Colonic mucosa (tissue), 4 donors: Measurements from ENCODE around the gene ELFN2. TPM values are rescaled to one million over a fixed set of nuclear protein-coding genes. Genes with fewer than 3 reads are reported as not detected.

ENCODE experiments used
- DNase-seq: peaks from one replicate; pipeline ENCODE4 v3.0.0-alpha.2; 2020
- H3K27ac ChIP-seq: fragments of 200-600 bp; one replicate; pipeline ENCODE4 v1.8.0; 2021
- H3K27me3 ChIP-seq: fragments of 200-600 bp; one replicate; pipeline ENCODE4 v1.8.0; 2021
- H3K36me3 ChIP-seq: fragments of 200-600 bp; one replicate; pipeline ENCODE4 v1.8.0; 2021
- H3K4me1 ChIP-seq: fragments of 200-600 bp; one replicate; pipeline ENCODE4 v1.8.0; 2021; ENCODE audit warnings: mild to moderate bottlenecking
- H3K4me3 ChIP-seq: fragments of 200-600 bp; one replicate; pipeline ENCODE4 v1.8.0; 2021
- H3K9ac ChIP-seq, 2 donors: one replicate each; pipeline ENCODE4 v1.7.0; 2013; ENCODE audit warnings: control low read depth in 2 of 2, low read depth in 2 of 2, low read length in 2 of 2
- H3K9me3 ChIP-seq: fragments of 200-600 bp; one replicate; pipeline ENCODE4 v1.8.0; 2021
- intact Hi-C: fragments of 100-400 bp; cut with DNase I; formaldehyde crosslinking; loops from one replicate; pipeline ENCODE4 v1.14.1; 2022
- total RNA-seq, 2 donors: library from RNA; stranded (reverse); fragmentation: NEBNext Ultra II Directional in 1 of 2; extraction: Animal tissue kit (Norgen Biotek cat#: 25700) in 1 of 2; gene quantifications; one replicate each; pipeline ENCODE4 v1.2.1, GENCODE V29; 2021
- TF ChIP-seq, protein P1 (sequence below): fragments of 200-600 bp; IDR thresholded peaks from one replicate; pipeline ENCODE4 v1.8.0; 2022; ENCODE audit warnings: antibody characterized with exemption, mild to moderate bottlenecking
- donor health status: healthy.
- donor health status: DM: no; HTN: no; CAD: no.
- donor health status: DM: no; HTN: no; CAD: no.

Gene ELFN2
- total RNA-seq, 2 donors from 2014 or later: 0.07 to 0.21 TPM

DNA sequence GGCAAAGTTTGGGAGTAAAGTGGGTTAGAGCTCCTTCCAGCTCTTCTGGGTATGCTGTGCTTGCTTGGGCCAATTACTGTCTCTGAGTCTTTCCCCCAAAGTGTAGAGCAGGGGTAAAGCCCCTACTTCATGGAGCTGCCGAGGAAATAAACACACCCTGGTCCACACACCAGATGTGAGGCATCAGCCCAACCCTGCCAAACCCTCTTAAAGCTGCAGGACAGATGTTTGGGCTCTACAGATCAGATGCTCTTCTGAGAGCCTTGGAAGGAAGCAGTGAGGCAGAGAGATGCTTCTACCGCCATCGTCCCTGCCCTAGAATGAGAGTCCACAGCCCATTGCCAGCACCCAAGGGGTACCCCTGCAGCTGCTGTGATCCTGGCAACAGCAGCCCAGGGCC, 64.7 kb downstream of the ELFN2 start:
- TF ChIP-seq, protein P1, sequence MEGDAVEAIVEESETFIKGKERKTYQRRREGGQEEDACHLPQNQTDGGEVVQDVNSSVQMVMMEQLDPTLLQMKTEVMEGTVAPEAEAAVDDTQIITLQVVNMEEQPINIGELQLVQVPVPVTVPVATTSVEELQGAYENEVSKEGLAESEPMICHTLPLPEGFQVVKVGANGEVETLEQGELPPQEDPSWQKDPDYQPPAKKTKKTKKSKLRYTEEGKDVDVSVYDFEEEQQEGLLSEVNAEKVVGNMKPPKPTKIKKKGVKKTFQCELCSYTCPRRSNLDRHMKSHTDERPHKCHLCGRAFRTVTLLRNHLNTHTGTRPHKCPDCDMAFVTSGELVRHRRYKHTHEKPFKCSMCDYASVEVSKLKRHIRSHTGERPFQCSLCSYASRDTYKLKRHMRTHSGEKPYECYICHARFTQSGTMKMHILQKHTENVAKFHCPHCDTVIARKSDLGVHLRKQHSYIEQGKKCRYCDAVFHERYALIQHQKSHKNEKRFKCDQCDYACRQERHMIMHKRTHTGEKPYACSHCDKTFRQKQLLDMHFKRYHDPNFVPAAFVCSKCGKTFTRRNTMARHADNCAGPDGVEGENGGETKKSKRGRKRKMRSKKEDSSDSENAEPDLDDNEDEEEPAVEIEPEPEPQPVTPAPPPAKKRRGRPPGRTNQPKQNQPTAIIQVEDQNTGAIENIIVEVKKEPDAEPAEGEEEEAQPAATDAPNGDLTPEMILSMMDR: no peak
- H3K4me1 ChIP-seq: no peaks in the 10 kb centered on the region
- no peaks in the 10 kb centered on the region for H3K9me3 ChIP-seq
- DNase-seq: no peak
- intact Hi-C loops: no loop called here
- H3K27me3 ChIP-seq: no peaks in the 10 kb centered on the region
- H3K4me3 ChIP-seq: no peak overlapping the region
- no peak overlapping the region for H3K9ac ChIP-seq
- H3K27ac ChIP-seq: no peak overlapping the region
- H3K36me3 ChIP-seq: no peaks in the 10 kb centered on the region

DNA sequence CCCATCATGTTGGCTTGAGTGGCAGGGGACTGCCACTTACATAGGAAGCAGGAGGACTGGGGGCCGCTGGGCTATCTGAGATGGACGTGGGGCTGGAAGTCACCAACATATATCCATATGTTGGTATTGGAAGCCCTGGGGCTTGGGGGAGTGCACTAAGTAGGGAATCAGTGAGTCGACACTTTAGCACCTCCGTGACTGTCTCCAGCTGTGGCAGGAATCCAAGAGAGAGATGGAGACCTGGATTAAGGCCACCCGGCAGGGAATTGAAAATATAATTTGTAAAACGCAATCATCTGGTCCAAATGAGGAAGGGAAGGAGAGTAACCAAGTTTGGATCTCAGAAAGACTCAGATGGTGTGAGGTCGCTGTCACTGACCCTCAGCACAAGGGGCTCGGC, 68.4 kb downstream of the ELFN2 start:
- H3K9me3 ChIP-seq: no peaks in the 10 kb centered on the region
- no peak overlapping the region for H3K9ac ChIP-seq
- intact Hi-C loops: no loop called here
- no peaks in the 10 kb centered on the region for H3K27me3 ChIP-seq
- no peaks in the 10 kb centered on the region for H3K36me3 ChIP-seq
- H3K4me3 ChIP-seq: no peak overlapping the region
- no peaks in the 10 kb centered on the region for H3K4me1 ChIP-seq
- no peak overlapping the region for H3K27ac ChIP-seq
- TF ChIP-seq, protein P1: no peak
- DNase-seq: no peak

GRCh38 chr22:37358386-37358785, 68.9 kb downstream of the ELFN2 start:
- H3K9me3 ChIP-seq: no peaks in the 10 kb centered on the region
- no peak overlapping the region for H3K4me3 ChIP-seq
- no peak for DNase-seq
- H3K4me1 ChIP-seq: no peaks in the 10 kb centered on the region
- H3K9ac ChIP-seq: no peak overlapping the region
- no peak overlapping the region for H3K27ac ChIP-seq
- no peaks in the 10 kb centered on the region for H3K27me3 ChIP-seq
- H3K36me3 ChIP-seq: no peaks in the 10 kb centered on the region
- intact Hi-C loops: no loop called here
- TF ChIP-seq, protein P1: no peak

- TF ChIP-seq, protein P1: no peak
- Histone ChIP-seq H3K4me3 (no peak overlapping the region), H3K9me3 (no peaks in the 10 kb centered on the region), H3K36me3 (no peaks in the 10 kb centered on the region), H3K4me1 (no peaks in the 10 kb centered on the region), H3K27me3 (no peaks in the 10 kb centered on the region), H3K27ac (no peak overlapping the region), H3K9ac (no peak overlapping the region)
- intact Hi-C loops: no loop called here
- DNase-seq: no peak
These were observed 69.7 kb downstream of the ELFN2 start for GRCh38 chr22:37357446-37358075.

DNA sequence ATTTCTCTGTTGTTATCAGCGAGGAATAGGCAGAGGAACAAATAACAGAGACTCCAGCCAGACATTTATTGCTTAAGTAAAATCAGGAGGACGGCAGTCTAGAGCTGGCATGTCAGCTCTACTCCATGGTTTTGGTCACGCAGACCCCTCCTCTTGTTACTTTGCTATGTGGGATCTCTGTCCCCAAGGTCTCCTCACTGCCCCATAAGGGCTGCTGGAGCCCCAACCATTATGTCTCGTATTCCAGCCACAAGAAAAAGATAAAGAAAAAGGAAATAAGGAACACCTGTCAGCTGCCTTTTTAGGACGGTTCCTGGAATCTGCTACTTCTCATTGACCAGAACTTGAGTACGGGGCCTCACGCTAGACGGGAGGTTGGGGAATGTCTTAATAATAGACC, 70.4 kb downstream of the ELFN2 start:
- TF ChIP-seq, protein P1: no peak
- Histone ChIP-seq H3K36me3 (no peaks in the 10 kb centered on the region), H3K4me3 (no peak overlapping the region), H3K27me3 (no peaks in the 10 kb centered on the region), H3K4me1 (no peaks in the 10 kb centered on the region), H3K9ac (no peak overlapping the region), H3K9me3 (no peaks in the 10 kb centered on the region), H3K27ac (no peak overlapping the region)
- intact Hi-C loops: no loop called here
- DNase-seq: no peak
